Glutamatergic neuron (in vitro differentiated cells): ENCODE measurements around the gene INTS6. TPM values are rescaled to one million over a fixed set of nuclear protein-coding genes. Genes with fewer than 3 reads are reported as not detected.

Source experiments
- DNase-seq: peaks from one replicate; pipeline ENCODE4 v3.0.0; 2022
- H3K27ac Mint-ChIP-seq: one replicate; pipeline ENCODE4 v1.8.0; 2020; ENCODE audit warnings: mild to moderate bottlenecking, mixed read lengths, inconsistent platforms; ENCODE audit not compliant: unreplicated experiment
- H3K27me3 Mint-ChIP-seq: one replicate; pipeline ENCODE4 v1.8.0; 2020; ENCODE audit warnings: mild to moderate bottlenecking, moderate library complexity, mixed read lengths, inconsistent platforms; ENCODE audit not compliant: unreplicated experiment
- H3K36me3 Mint-ChIP-seq: one replicate; pipeline ENCODE4 v1.8.0; 2020; ENCODE audit warnings: mild to moderate bottlenecking, mixed read lengths, inconsistent platforms; ENCODE audit not compliant: unreplicated experiment
- H3K4me1 Mint-ChIP-seq: one replicate; pipeline ENCODE4 v1.8.0; 2020; ENCODE audit warnings: mild to moderate bottlenecking, low read depth, mixed read lengths, inconsistent platforms; ENCODE audit not compliant: unreplicated experiment
- H3K4me3 Mint-ChIP-seq: one replicate; pipeline ENCODE4 v1.8.0; 2020; ENCODE audit warnings: mild to moderate bottlenecking, mixed read lengths, inconsistent platforms; ENCODE audit not compliant: unreplicated experiment
- H3K9me3 Mint-ChIP-seq: one replicate; pipeline ENCODE4 v1.8.0; 2020; ENCODE audit warnings: mild to moderate bottlenecking, moderate library complexity, mixed read lengths, inconsistent platforms; ENCODE audit not compliant: unreplicated experiment
- CTCF ChIP-seq: fragments of 200-600 bp; sonication (generic); IDR thresholded peaks from one replicate; pipeline ENCODE4 v1.5.0; 2021; ENCODE audit not compliant: partially characterized antibody, unreplicated experiment
- total RNA-seq: library from RNA; stranded (reverse); fragmentation: NEBNext Ultra II Directional; extraction: Animal tissue kit (Norgen Biotek cat#: 25700); gene quantifications from one replicate; pipeline ENCODE4 v1.2.1, GENCODE V29; 2021; ENCODE audit not compliant: unreplicated experiment

The INTS6 gene
- total RNA-seq, 1 donor from 2014 or later, result 35.6 TPM

- Mint-ChIP-seq H3K9me3 (no peaks in the 10 kb centered on the region), H3K27ac (no peak overlapping the region), H3K36me3 (no peaks in the 10 kb centered on the region), H3K4me3 (no peak overlapping the region), H3K4me1 (peaks cover 5% of the 10 kb centered on the region), H3K27me3 (peaks cover 2% of the 10 kb centered on the region)
- TF ChIP-seq CTCF, result no peak
- DNase-seq, result no peak
Measured at GRCh38 chr13:51336746-51337145, 116.1 kb downstream of the INTS6 start.

- Mint-ChIP-seq H3K4me1 (peaks cover 7% of the 10 kb centered on the region), H3K4me3 (no peak overlapping the region), H3K9me3 (no peaks in the 10 kb centered on the region), H3K27ac (no peak overlapping the region), H3K36me3 (no peaks in the 10 kb centered on the region), H3K27me3 (peaks cover 2% of the 10 kb centered on the region)
- no peak for DNase-seq
- TF ChIP-seq CTCF, result no peak
Measured at GRCh38 chr13:51333826-51334225, 119.0 kb downstream of the INTS6 start.

GRCh38 chr13:51333421-51333820 is 119.4 kb downstream of the INTS6 start:
- Mint-ChIP-seq H3K27me3 (peaks cover 2% of the 10 kb centered on the region), H3K27ac (no peak overlapping the region), H3K4me1 (peaks cover 6% of the 10 kb centered on the region), H3K9me3 (no peaks in the 10 kb centered on the region), H3K36me3 (no peaks in the 10 kb centered on the region), H3K4me3 (no peak overlapping the region)
- no peak for TF ChIP-seq CTCF
- no peak for DNase-seq

GRCh38 chr13:51332566-51333361 is 120.1 kb downstream of the INTS6 start:
- Mint-ChIP-seq H3K4me3 (no peak overlapping the region), H3K27me3 (peaks cover 2% of the 10 kb centered on the region), H3K27ac (no peak overlapping the region), H3K9me3 (no peaks in the 10 kb centered on the region), H3K4me1 (peaks cover 3% of the 10 kb centered on the region), H3K36me3 (no peaks in the 10 kb centered on the region)
- TF ChIP-seq CTCF, result no peak
- DNase-seq, result no peak

- H3K9me3 Mint-ChIP-seq, result no peaks in the 10 kb centered on the region
- no peak overlapping the region for H3K27ac Mint-ChIP-seq
- DNase-seq, result no peak
- TF ChIP-seq CTCF, result no peak
- peaks cover 3% of the 10 kb centered on the region for H3K4me1 Mint-ChIP-seq
- no peaks in the 10 kb centered on the region for H3K36me3 Mint-ChIP-seq
- H3K4me3 Mint-ChIP-seq, result no peak overlapping the region
- peaks cover 2% of the 10 kb centered on the region for H3K27me3 Mint-ChIP-seq
Measured at GRCh38 chr13:51331354-51331861, 121.4 kb downstream of the INTS6 start.
